Upper lobe of left lung (tissue), 6 donors: ENCODE results near the gene PSMD8. TPM values are rescaled to one million over a fixed set of nuclear protein-coding genes. Genes with fewer than 3 reads are reported as not detected.

ENCODE experiments used
- ATAC-seq, 2 donors: fragments of 200-7000 bp; cut with Tn5 transposase; one replicate each; pipeline ENCODE4 v1.9.1; 2022; ENCODE audit warnings: mild to moderate bottlenecking in 2 of 2, moderate library complexity in 2 of 2; ENCODE audit not compliant: low FRiP score in 2 of 2
- DNase-seq, 2 donors: peaks; one replicate each; pipeline ENCODE4 v3.0.0-alpha.2; 2019 to 2020
- H3K27ac ChIP-seq, 4 donors: fragments of 200-600 bp; sonication (generic); one replicate each; pipeline ENCODE4 v1.5.1; 2016 to 2019
- H3K27me3 ChIP-seq, 4 donors: fragments of 200-600 bp; sonication (generic); one replicate each; pipeline ENCODE4 v1.5.1; 2017 to 2019
- H3K36me3 ChIP-seq, 4 donors: fragments of 200-600 bp; sonication (generic); one replicate each; pipeline ENCODE4 v1.5.1; 2016 to 2019
- H3K4me1 ChIP-seq, 4 donors: fragments of 200-600 bp; sonication (generic); one replicate each; pipeline ENCODE4 v1.5.1; 2018 to 2019
- H3K4me3 ChIP-seq, 4 donors: fragments of 200-600 bp; sonication (generic); one replicate each; pipeline ENCODE4 v1.5.1; 2017 to 2019; ENCODE audit warnings: mild to moderate bottlenecking in 2 of 4, moderate library complexity in 1 of 4
- H3K9me3 ChIP-seq, 4 donors: fragments of 200-600 bp; sonication (generic); one replicate each; pipeline ENCODE4 v1.5.1; 2018 to 2019
- CTCF ChIP-seq, 6 experiments: fragments of 450-650 bp in 4 of 6; fragments of 200-600 bp in 2 of 6; sonication (generic) in 2 of 6; IDR thresholded peaks; one replicate each; pipeline ENCODE4 v1.5.1; 2016 to 2019; ENCODE audit warnings: antibody characterized with exemption in 6 of 6
- EP300 ChIP-seq, 4 donors: sonication (generic); formaldehyde crosslinking; IDR thresholded peaks; one replicate each; pipeline ENCODE4 v1.5.1; 2017; ENCODE audit warnings: antibody characterized with exemption in 4 of 4, control low read depth in 2 of 4
- POLR2A ChIP-seq, 4 donors: fragments of 450-650 bp; IDR thresholded peaks; one replicate each; pipeline ENCODE4 v1.5.1; 2016 to 2017; ENCODE audit warnings: antibody characterized with exemption in 4 of 4, mild to moderate bottlenecking in 2 of 4
- POLR2AphosphoS5 ChIP-seq, 2 donors: sonication (generic); formaldehyde crosslinking; IDR thresholded peaks; one replicate each; pipeline ENCODE4 v1.5.1; 2017; ENCODE audit warnings: antibody characterized with exemption in 2 of 2
- WGBS, 2 donors: methylation state at CpG; one replicate each; pipeline ENCODE4 v1.1.5; 2017 to 2018; 5-methylcytosine and 5-hydroxymethylcytosine counted together
- total RNA-seq, 6 donors: library from RNA; depleted of rRNA in 4 of 6; stranded (reverse); fragments of >200 nt in 4 of 6; gene quantifications; one replicate each; pipeline versions ENCODE4 v1.1.0 to v1.2.1, GENCODE V29; 2016 to 2021
- donor health status: DM: no; HTN: no; CAD: no; lungs with moderate emphysema.
- donor health status: DM: no; HTN: yes; CAD: no; lungs with severe emphysema.

Gene PSMD8
- total RNA-seq, 6 donors from 2014 or later: 66.0 to 213 (median 121) TPM

- no peak overlapping the region for H3K27ac ChIP-seq
- no peaks in the 10 kb centered on the region for H3K9me3 ChIP-seq
- no peaks in the 10 kb centered on the region for H3K27me3 ChIP-seq
- no peak overlapping the region for H3K4me3 ChIP-seq
- DNase-seq (no peak), ATAC-seq (no peak)
- H3K4me1 ChIP-seq: peaks cover 0 to 5% (median 4%) of the 10 kb centered on the region in 4 donors
- H3K36me3 ChIP-seq: no peaks in the 10 kb centered on the region
- WGBS, 2 donors: 88 to 95% methylated on average over 2 of the region's 2 CpGs
- TF ChIP-seq POLR2AphosphoS5 (IDR thresholded peaks at IDR 0.05) (no peak), CTCF (IDR thresholded peaks at IDR 0.05) (no peak), EP300 (IDR thresholded peaks at IDR 0.05) (no peak), POLR2A (IDR thresholded peaks at IDR 0.05) (no peak)
Observed at GRCh38 chr19:38369584-38369983, 4.8 kb upstream of the PSMD8 start.

GRCh38 chr19:38370299-38370698 lies 4.1 kb upstream of the PSMD8 start:
- TF ChIP-seq POLR2AphosphoS5 (IDR thresholded peaks at IDR 0.05) (no peak), EP300 (IDR thresholded peaks at IDR 0.05) (no peak), CTCF (IDR thresholded peaks at IDR 0.05) (no peak), POLR2A (IDR thresholded peaks at IDR 0.05) (no peak)
- no peaks in the 10 kb centered on the region for H3K9me3 ChIP-seq
- H3K36me3 ChIP-seq: no peaks in the 10 kb centered on the region
- no peak for DNase-seq
- H3K4me3 ChIP-seq: no peak overlapping the region
- peaks cover 2 to 8% (median 5%) of the 10 kb centered on the region in 4 donors for H3K4me1 ChIP-seq
- H3K27ac ChIP-seq: no peak overlapping the region
- no peak for ATAC-seq
- 62 to 76% methylated on average over 12 of the region's 12 CpGs for WGBS, 2 donors
- no peaks in the 10 kb centered on the region for H3K27me3 ChIP-seq

GRCh38 chr19:38371081-38371480 lies 3.3 kb upstream of the PSMD8 start:
- 74 to 75% methylated on average over 6 of the region's 6 CpGs for WGBS, 2 donors
- H3K27ac ChIP-seq: no peak overlapping the region
- no peak overlapping the region for H3K4me3 ChIP-seq
- H3K4me1 ChIP-seq: peaks cover 9 to 16% (median 13%) of the 10 kb centered on the region in 4 donors
- DNase-seq (no peak), ATAC-seq (no peak)
- no peaks in the 10 kb centered on the region for H3K27me3 ChIP-seq
- TF ChIP-seq POLR2AphosphoS5 (IDR thresholded peaks at IDR 0.05): no peak
- TF ChIP-seq POLR2A (IDR thresholded peaks at IDR 0.05): no peak
- TF ChIP-seq CTCF (IDR thresholded peaks at IDR 0.05): no peak
- TF ChIP-seq EP300 (IDR thresholded peaks at IDR 0.05): no peak
- no peaks in the 10 kb centered on the region for H3K9me3 ChIP-seq
- H3K36me3 ChIP-seq: peaks cover 0 to under 1% (median 0%) of the 10 kb centered on the region in 4 donors

- no peaks in the 10 kb centered on the region for H3K9me3 ChIP-seq
- H3K36me3 ChIP-seq: peaks cover 0 to 26% (median 17%) of the 10 kb centered on the region in 4 donors
- no peaks in the 10 kb centered on the region for H3K27me3 ChIP-seq
- no peak for ATAC-seq
- H3K27ac ChIP-seq: peak overlapping the region; percentile 87 to 96 (median 92)
- no peak for DNase-seq
- 76 to 78% methylated on average over 6 of the region's 6 CpGs for WGBS, 2 donors
- TF ChIP-seq POLR2AphosphoS5 (IDR thresholded peaks at IDR 0.05) (no peak), CTCF (IDR thresholded peaks at IDR 0.05) (no peak), EP300 (IDR thresholded peaks at IDR 0.05) (no peak), POLR2A (IDR thresholded peaks at IDR 0.05) (no peak)
- peaks cover 21 to 32% (median 22%) of the 10 kb centered on the region in 4 donors for H3K4me1 ChIP-seq
- peak overlapping the region; percentile 7 to 88 (median 78) for H3K4me3 ChIP-seq
Observed at GRCh38 chr19:38373907-38374331, 452 bp upstream of the PSMD8 start.

- peak in 1 of 2 donors; percentile 27 for ATAC-seq
- no peak for TF ChIP-seq POLR2AphosphoS5 (IDR thresholded peaks at IDR 0.05)
- TF ChIP-seq EP300 (IDR thresholded peaks at IDR 0.05): no peak
- TF ChIP-seq CTCF (IDR thresholded peaks at IDR 0.05): no peak
- TF ChIP-seq POLR2A (IDR thresholded peaks at IDR 0.05): no peak
- Histone ChIP-seq H3K4me1 (peaks cover 21 to 32% (median 22%) of the 10 kb centered on the region in 4 donors), H3K27me3 (no peaks in the 10 kb centered on the region), H3K4me3 (peak overlapping the region; percentile 74 to 97 (median 84)), H3K36me3 (peaks cover 0 to 38% (median 27%) of the 10 kb centered on the region in 4 donors), H3K9me3 (no peaks in the 10 kb centered on the region), H3K27ac (peak overlapping the region; percentile 87 to 96 (median 92))
- no peak for DNase-seq
- WGBS, 2 donors: 2 to 3% methylated on average over 11 to 18 of the region's 18 CpGs
Observed at GRCh38 chr19:38375098-38375493, 725 bp downstream of the PSMD8 start.
